ENCODE measurements around the gene MYOM3.
A peak's percentile ranks its signal among the peaks of the same experiment; 100 is the strongest.

The MYOM3 gene

DNA sequence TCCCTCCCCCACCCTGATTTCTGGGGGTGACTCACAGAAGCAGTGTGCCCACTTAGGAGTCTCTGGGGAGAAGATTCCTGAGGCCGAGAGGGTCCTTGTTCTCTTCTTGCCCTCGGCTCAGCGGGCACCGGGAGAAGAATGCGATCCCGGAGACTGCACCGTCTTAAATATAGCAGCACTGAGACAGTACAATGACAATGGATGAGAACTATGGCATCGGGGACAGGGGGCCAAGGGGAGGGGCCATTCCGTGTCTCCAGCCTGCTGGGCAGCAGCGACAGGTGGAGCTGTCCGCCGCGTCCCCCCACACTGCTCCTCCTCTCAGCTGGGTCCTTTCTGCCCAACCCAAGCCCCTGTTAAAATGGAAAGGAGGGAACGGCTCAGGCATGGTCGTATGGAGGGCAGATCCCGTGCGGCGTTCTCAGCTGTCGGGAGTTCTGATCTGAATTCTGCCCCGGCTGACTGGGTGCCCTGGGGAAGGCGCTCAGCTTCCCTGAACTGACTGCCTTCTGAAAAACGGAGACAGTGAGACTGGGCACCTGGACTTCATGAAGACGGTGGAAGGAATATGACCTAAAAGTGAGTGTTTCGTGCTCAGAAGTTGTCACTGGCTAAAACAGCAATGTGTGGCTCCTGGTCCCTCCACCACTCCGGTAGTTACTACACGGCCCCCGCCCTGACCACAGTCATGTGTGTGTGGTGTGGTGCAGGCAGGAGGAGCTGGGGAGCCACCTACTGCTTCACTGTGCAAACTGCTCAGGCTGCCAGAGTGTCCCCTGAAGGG is at the start of gene MYOM3:
Gene MYOM3 (minus strand): TSS at position 140 of the 784 bp plus-strand sequence. CDS start 3,499 bp downstream, outside the sequence.
- FAIRE-seq (peak; percentile 80), DNase-seq (ENCODE audit: insufficient read length, low spot score) (peak; percentile 73)

DNA sequence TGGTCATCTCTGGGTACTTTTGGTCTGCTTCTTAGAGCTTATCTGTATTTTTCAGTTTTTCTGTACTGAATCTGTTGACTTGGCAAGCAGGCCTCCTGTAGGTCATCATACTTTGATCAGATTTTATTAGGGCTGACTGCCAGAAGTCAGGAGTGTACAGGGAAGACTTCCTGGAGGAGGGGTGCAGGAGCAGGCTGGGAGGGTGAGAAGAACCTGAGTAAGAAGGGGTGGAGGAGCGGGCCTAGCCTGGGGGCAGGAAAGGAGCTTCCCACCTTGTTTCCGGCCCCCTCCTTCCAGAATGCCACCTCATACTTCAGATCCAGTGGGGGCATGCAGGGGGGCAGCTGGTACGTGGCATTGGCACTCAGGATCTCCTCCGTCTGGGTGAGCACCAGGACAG is 49.3 kb upstream of the MYOM3 start:
- no peak for FAIRE-seq

DNA sequence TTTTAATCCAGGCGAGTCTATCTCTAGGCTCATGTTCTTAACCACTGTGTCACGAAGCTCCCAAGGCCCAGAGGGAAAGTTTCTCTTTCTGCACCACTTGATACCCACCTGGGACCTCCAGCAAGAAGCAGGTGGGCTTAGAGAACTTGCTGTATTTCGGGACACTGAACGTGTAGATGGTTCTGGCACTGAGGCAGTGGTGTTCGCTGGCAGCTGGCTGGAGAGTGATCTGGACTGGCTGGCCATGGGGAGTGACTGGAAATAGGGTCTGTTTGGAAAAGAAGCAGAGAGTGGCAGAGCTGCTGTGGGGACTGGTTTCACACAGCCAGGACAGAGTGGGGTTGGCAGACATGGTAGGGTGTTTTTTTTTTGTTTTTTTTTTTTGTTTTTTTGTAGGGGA is 47.4 kb upstream of the MYOM3 start:
- FAIRE-seq (no peak), DNase-seq (ENCODE audit: insufficient read length, low spot score) (no peak)

More for the DNA sequence above, 49.3 kb upstream of the MYOM3 start:
- no peak for DNase-seq (ENCODE audit: insufficient read length, low spot score)

DNA sequence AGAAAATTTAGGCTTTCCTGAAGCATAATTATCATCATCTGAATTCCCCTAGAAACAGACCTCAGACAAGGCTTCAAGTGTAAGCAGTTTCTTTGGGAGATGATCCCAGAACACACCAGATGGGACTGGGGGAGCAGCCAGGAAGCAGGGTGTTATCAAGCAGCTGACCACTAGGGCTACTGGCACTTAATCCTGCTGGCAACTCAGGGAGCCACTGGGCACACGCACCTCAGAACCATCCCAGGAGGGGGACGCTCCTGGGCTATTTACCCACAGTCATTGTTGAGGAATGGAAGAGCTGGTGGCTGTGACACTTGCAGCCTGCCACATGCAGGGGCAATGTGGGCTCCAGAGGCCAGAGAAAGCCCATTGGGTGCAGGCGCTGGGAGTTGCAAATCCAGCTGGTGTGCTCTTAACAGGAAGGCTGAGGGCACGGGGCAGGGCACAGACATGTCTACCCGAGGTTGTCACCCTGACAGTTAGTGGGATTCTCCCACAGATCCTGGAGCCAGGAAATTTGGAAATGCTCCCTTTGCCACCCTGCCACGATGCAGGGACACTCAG is 46.1 kb upstream of the MYOM3 start:
- FAIRE-seq, result no peak
- no peak for DNase-seq (ENCODE audit: insufficient read length, low spot score)

DNA sequence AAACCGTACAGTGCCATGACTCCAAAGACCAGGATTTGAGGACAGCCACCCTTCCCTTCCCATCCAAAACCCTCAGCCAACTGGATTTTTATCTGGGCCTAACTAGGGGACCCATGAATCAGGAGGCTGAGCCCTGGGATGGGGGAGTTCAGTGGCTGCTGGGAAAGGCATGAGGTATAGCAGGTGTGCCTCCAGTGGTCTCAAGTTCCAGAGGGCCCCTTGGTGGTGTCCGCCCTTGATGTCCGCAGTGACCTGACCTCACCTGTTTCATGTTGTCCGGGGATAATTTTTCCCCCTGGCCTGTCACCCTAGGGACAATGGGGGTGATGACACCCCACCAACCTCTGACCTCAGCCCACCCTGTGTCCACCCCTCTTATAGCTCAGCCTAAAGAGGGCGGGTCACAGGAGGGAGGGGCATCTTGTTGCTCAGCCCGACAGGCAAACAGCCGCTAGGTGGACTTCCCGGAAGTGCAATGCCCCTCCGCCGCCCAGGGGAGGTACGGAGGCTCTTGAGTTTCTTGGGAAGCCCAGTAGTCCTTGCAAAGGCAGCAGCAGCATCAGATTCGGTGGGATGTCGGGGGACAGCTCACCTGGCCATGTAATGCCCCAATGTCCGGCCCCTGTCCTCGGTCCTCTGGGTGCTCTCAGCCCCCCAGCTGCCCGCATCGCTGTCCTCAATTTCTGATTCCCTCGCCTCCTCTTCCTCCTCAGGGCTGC is 44.8 kb upstream of the MYOM3 start:
- FAIRE-seq (no peak), DNase-seq (ENCODE audit: insufficient read length, low spot score) (no peak)

DNA sequence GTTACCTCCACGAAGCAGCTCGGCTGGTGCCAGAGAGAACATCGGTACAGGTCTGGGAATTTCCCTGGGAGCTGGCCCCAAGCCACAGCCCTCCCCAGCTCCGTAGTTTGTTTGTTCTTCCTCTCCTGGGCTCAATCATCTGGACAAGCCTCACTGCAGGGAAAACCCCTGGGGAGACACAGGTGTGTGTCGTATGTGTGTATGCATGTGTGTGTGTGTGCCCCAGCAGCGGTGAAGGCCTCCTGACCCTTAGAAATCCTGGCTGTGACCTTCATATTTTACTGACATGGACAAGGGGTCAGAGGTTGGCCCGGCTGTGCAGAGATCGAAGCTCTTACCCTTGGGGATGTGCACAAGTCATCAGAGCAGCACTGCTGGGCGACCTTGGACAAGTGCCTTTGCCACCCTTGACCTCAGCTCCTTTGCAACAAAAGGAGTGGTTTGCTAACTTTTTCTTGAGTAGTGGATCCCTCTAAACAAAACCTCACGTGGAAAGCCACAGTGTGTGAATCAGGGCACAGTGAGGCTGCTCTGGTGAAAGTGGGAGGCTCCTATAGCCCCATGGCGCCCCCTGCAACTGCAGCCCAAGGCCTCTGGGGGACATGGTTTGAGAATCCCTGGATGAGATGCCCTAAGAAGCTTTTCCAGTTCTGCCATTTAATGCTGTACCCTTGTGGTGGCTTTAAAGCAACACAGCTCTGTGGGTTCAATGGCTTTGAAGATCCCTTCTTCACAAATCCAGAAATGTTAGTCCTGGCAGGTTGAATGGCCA is 43.3 kb upstream of the MYOM3 start:
- FAIRE-seq (no peak), DNase-seq (ENCODE audit: insufficient read length, low spot score) (no peak)

DNA sequence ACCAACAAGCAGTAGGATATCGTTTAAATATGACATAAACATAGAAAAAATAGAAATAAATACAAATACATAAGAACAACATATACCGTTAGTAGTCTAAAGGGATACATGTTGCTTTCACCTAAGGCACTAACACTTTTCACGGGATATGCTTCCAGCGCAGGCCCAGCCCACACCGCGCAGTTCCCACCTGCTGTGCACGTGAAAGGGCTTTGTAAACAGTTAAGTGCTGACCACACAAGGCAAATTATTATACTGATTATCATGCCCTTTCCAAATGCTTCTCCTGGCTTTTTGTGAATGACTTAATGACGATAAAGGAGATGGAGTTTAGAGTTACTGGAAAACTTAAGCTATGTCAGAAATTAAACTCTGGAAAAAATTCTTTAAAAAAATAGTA is 42.3 kb upstream of the MYOM3 start:
- no peak for FAIRE-seq
- DNase-seq (ENCODE audit: insufficient read length, low spot score), result no peak

DNA sequence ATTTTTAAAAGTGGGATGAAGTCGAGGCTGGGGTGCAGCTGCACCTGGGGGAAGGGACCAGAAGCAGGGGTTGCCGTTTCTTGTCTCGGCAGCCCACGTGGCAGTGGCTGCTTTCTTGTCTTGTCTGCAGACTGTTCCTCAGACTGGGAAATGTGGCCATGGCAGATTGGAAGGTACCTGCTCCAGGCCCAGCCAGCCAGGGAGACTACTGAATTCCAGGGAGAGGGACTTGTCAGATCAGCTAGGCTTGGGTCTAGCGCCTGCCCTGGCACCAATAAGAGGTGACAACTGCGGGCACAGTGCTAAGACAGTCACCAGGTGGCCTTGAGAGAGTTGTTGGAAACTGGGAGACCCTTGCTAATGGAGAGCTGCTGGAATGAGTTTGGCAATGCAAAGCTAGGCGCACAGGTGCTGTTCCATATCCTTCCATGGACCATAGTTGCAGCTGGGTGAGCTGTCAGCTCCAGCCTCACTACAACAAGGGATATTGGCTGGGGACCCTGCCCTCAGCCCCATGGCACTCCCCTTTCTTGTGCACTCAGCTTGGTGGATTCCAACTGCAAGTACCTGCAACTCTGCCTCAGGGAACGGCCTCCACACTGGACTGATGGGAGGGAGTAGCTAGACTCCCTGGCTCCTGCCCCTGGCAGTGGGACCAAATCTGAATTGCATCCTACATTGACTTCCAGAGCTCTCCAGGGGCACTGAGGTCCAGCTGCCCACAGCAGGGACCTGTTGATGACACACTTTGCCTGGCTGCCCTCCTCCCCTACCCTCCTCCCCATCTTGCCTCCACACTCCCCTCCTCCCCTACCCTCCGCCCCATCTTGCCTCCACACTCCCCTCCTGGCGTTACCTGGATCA is 40.9 kb upstream of the MYOM3 start:
- DNase-seq (ENCODE audit: insufficient read length, low spot score), result no peak

DNA sequence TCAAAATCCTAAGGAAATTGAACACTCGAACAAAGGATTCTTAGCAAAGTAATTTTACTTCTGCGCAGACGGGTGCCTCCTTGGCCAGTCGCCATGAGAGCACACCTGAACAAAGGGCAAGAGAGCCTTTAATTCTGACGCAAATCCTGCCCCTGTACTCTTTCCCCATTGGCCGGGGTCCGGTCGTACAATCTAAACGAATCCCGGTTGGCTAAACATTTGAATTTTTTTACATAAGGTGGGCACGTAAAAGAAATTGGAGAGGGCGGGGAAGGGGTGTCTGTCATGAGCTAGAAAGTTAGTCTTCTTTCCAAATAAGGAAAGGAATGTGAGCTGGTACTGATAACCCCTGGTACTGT is 39.2 kb upstream of the MYOM3 start:
- DNase-seq (ENCODE audit: insufficient read length, low spot score) (no peak), FAIRE-seq (no peak)

More for the DNA sequence above, 40.9 kb upstream of the MYOM3 start:
- FAIRE-seq, result no peak

DNA sequence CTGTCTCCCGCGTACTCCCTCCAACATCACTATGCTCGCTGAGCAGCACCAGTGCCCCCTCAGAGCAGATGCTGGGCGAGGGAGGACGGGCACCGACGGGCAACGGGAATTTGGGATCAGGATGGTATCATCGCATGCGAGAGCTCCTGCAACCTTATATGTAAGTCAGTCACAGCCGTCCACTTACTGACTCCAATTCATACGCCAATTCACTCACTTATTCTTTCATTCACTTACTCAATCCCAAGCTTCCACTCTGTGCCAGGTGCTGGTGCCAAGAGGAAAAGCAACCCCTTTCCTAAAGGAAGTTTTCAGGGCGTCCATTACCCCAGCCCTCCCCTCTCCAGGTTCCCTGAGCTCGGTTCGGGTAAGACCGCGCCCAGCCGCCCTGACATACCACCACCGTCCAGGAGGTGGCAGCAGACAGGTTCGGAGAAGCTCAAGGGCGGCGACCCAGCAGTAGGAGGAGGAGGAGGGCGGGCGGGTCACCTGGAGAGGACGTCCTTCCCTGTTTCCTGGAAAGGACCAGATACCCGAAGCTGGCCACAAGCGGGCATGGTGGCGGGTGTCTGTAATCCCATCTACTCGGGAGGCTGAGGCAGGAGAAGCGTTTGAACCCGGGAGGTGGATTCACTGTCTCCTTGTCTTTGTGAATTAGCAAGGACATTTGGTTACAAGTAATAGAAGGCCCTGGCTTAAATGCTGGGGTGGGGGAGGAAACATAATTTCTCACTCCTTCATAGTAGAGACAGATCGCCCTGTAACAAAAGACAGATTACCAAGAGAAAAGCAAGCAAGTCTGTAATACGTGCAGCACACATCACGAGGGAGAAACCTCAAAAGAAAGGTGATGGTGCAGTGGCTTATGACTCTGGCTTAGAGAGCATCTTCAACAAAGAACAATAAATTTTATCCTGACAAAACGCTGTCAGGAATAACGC is 38.6 kb upstream of the MYOM3 start:
- FAIRE-seq (peak; percentile 79), DNase-seq (ENCODE audit: insufficient read length, low spot score) (peak; percentile 79)

DNA sequence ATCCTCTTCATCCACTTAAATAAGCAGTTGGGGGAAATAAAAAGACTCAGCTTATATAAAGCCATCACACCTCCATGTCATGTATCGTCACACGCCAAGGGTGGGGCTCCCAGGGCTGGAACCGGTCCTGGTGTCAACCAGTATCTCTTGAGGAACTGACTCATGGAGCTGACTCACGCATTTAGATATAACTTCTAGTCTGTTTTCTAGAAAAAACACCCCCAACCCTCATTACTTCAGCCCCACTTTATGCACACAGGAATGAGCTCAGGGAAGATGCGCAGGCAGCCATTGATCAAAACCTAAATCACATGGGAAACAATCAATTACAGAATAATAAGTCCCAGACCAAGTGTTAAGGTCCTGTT is 37.9 kb upstream of the MYOM3 start:
- DNase-seq (ENCODE audit: insufficient read length, low spot score), result peak; percentile 48
- no peak for FAIRE-seq

DNA sequence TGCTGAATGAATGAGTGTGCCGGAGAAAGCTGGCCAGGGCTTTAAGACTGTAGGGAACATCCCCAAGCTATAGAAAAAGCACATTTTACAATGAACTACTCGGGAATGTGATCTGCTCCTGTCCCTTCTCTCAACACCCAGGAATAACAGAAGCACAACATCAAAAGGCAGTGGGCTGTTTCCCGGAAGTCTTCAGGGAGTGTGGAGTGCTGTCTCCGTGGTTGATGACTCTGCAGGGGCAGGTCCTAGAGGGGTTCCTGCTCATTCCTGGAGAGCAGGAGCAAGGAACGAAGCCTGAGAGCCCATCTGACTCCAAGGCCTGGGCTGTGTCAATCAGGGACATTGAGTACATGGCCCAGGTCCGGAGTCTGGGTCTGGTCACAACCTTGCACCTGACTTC is 35.9 kb upstream of the MYOM3 start:
- FAIRE-seq (no peak), DNase-seq (ENCODE audit: insufficient read length, low spot score) (no peak)

DNA sequence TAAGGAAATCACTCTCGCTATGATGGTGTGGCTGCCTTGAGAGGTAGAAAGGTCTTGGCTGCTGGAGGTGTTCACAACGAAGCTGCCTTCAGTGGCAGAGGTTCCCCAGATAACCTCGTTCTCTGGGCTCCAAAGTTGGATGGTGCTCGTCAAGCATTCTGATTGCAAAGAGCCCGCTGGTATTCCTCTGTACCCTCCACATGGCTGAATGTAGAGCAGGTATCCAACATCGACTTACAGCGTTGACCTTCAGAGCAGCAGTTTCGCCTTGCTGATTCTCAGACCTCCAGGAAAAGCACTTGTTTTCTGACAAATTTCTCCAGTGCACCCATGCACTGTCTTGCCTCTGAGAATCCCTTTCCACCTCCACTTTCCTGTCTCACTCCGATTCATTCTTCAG is 35.3 kb upstream of the MYOM3 start:
- FAIRE-seq (no peak), DNase-seq (ENCODE audit: insufficient read length, low spot score) (no peak)

DNA sequence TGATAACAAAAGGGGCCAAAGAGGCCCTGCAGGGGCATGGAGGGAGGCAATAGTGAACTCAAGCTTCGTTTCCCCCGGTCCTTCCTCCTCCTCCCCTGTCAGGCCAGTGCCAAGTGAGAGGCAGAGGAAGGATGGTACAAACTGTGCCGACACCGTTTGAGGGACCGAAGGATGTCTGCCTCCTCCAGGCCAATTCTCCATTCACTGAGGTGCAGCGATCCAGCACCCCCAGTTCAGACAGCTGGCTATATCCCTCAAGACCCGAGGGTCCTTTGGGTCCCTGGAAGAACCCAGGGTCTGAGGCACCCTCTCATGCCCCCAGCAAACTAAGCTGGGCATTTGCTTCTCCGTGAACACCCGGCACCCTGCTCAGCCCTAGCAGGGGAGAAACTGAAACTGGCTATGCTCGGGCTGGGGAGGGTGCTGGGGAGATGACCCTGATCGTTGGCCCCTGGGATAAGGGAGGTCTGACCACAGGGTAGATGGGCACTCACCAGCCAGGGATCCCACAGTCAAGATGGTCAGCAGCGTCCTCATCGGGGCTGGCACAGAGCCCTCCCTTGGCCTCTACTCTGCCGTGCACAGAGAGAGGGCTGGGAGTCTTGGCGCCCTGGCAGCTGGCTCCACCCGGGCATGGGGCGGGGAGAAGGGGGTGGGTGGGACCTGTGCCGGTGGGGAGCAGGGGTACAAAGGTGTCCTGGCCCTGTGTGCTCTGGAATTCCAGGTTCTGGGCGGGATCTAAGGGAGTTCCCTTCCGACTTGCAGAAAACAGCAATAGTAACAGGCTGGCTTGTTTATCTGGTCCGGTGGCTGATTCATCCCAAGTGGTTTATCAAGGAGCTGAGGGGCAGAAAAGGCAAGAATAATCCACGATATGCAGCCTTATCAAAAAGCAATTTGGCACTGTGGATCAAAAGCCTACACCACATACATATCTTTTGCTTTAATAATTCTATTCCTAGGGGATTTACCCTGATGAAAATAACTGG is 30.9 kb upstream of the MYOM3 start, which contains the start of gene IL22RA1:
Gene IL22RA1 (minus strand): TSS at position 595 of the 989 bp plus-strand sequence. CDS start 58 bp downstream, at position 537.
- DNase-seq (ENCODE audit: insufficient read length, low spot score), result no peak
- FAIRE-seq, result no peak

DNA sequence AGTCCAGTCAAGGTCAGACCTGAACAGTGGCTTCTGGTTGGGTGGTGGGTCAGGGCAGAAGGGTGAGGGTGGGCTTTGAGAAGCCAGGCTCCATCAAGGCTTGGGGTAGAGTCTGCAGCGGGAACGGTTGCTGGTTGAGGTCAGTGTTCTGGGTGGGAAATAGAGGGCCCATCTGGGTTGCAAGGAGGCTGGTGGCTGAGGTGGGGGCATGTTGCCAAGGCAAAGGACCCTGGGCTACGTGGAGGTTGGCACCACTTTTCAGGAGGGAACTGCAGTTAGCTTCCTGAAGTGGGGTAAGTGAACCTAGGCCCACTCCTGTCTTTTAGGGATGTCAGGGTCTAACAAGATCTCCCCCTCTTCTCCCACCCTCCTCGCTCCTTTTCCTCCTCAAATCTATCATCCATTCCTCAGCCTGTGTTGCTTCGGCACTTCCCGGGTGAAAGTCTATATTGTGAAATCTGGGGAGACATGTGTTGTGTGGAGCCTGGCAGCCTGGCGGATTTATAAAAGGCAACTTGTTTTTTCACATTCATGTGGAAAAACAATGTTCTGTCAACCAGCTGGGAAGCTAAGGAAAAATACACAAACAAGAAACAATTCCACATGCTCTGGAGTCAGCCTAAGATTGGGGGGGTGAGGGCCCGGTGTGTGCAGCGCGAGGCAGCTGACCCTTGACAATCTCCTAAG is 29.5 kb upstream of the MYOM3 start:
- DNase-seq (ENCODE audit: insufficient read length, low spot score), result no peak
- no peak for FAIRE-seq

DNA sequence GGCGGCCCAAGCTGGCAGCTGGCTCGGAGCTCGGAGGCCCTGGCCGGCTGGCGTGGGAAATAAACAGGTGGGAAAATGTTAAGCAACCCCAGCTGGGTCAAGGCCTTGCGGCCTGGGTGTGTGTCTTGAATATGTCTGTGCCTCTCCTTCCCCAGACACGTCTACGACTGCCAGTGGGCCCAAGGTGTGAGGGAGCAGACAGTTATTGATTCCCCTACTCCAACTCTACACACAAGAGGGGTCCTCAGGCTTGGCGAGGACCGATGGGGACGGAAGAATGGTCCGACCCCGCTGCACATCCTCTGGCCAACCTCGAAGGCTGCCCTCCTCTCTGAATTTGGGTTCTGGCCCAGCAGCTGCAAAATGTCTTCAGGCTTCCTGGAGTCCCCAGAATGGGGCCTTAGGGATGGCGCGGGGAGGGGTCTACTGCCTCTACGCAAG is 28.8 kb upstream of the MYOM3 start:
- no peak for FAIRE-seq
- no peak for DNase-seq (ENCODE audit: insufficient read length, low spot score)

DNA sequence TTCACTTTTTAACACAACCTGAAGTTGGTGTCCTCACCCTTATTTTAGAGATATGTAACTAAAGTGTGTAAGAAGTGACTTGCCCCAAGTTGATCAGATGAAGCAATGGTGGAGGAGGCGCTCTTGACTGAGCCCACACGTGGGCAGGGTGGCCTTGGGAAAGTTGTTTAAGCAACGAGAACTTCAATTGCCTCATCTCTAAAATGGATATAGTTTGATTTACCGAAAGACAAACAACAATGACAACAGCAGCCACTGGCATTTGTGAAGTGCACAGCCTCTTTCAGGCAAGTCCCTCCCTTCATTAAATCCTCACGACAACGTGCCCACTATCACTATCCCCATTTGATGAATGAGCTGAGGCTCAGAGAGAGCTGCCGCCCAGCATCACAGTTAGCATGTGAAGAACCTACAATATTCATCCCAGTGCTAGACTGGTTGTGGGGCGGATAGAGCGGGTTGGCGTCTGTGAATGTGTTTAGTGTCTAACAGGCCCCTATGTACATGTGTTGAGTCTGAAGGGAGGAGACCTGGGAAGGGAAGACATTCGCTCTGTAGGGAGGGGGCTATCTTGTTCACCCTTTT is 28.0 kb upstream of the MYOM3 start:
- FAIRE-seq, result no peak
- no peak for DNase-seq (ENCODE audit: insufficient read length, low spot score)
